Frontal cortex (tissue), 4 donors: ENCODE measurements around the gene KLHL13. TPM values are rescaled to one million over a fixed set of nuclear protein-coding genes. Genes with fewer than 3 reads are reported as not detected.
A peak's percentile ranks its signal among the peaks of the same experiment; 100 is the strongest.
"Not testable (repeated sequence)": the region's sequence is repeated elsewhere in the genome, so short reads cannot be mapped to it uniquely, and the experiment has no call there.

Source experiments
- DNase-seq, 2 donors: peaks; one replicate each; pipeline ENCODE4 v3.0.0; 2012; ENCODE audit warnings: low spot score in 2 of 2
- FAIRE-seq: peaks from 2 replicates; lab custom pipeline; 2012; peaks lifted over from hg19 to GRCh38; lab: Jason Lieb, UNC
- total RNA-seq: library from RNA; depleted of rRNA; stranded (reverse); fragments of >200 nt; gene quantifications from one replicate; pipeline ENCODE4 v1.2.3, GENCODE V29; 2014
- donor health status: control.
- donor health status: control.
- donor health status: control.

KLHL13 gene
- 93.3 TPM for total RNA-seq

- peak; percentile 54 to 64 for DNase-seq
- FAIRE-seq: no peak
These were observed at the start of gene KLHL13 for GRCh38 chrX:118116713-118117550. Gene KLHL13 (minus strand): TSS chrX:118116810. CDS start chrX:118028473, 88,337 bp downstream.

DNA sequence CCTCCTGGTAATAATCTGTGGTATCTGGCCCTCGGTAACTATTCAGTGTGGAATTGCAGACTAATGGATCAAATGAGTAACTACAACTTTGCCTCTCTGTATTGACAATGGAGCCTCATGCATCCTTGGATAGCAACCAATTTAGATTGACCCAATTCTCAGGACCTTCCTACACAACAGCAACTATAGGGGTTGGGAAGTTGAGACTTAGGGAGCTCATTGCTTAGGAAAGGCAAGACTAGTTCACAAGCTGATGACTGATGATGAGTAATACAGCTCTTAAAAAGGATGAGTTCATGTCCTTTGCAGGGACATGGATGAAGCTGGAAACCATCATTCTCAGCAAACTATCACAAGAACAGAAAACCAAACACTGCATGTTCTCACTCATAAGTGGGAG is 47.5 kb upstream of the KLHL13 start:
- FAIRE-seq (no peak), DNase-seq (no peak)

- FAIRE-seq: no peak
These were observed 40.5 kb upstream of the KLHL13 start for GRCh38 chrX:118156953-118157608.

DNA sequence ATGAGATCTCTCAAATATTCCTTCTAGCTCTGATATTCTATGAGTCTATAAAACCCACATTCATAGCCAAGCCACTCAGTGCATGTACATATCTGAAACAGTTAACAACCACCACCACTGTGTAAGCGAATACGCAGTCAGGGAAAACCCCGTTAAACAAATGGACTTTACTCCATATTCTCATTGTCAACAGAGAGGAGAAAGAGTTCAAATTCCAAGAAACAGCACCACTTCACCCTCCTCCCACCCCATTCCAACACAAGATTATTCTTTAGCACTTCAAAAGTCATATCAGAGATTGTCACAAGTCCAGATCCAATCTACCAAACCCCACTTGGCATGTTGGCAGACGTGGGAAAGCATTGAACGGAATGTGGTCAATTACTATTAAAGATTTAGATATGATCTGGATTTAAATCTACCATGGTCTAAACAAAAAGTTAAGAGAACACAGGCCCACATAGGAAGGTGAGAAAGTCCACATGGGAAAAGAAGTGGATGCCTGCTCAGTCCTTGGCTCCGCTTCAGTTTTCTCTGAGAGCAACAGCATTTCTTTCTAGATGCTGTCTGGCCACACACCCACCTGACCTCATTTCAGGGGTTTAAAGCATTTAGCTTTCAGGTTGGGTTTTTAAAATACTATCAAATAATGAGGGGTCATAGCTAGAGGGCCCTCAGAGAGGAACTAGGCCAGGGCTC is 39.8 kb upstream of the KLHL13 start:
- FAIRE-seq (no peak), DNase-seq (no peak)

More at GRCh38 chrX:118156953-118157608, 40.5 kb upstream of the KLHL13 start:
- no peak for DNase-seq

DNA sequence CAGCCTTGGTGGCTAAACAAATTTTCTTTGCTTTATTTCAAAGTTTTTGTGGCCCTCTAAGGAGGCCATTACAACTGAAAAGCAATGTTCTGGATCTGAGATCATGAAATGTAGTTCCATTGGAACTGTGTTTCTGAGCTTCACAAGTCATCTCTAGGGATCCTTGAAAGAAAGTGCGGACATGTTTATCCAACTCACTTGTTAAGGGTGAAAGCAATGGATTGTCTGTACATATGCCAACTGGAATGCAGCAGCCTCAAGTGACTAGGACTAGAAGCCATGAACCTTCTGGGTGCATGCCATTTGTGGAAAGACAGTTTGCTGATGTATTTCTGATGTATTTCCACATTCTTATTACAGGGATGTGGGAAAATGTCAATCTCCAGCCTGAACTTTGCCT is 36.7 kb upstream of the KLHL13 start:
- no peak for DNase-seq
- FAIRE-seq: no peak

DNA sequence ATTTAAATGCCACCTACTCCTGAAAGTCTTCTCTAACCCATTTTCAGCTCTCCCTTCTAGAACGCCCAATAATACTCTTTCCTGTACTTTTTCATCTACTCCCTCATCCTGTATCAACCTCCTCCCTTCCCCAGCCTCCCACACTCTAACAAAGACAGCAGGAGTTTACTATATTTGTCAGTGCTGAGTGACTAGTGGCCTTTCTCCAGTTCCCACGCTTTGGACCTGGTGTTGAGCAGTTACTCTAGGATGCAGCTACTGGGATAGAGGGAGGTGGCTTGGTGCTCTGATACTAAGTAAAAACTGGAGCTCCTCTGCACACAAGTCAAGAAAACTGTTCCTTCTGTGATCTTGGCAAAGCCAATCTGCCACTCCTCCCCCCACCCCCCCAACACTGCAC is 36.1 kb upstream of the KLHL13 start:
- FAIRE-seq: no peak
- DNase-seq: peak in 1 of 2 donors; percentile 3

DNA sequence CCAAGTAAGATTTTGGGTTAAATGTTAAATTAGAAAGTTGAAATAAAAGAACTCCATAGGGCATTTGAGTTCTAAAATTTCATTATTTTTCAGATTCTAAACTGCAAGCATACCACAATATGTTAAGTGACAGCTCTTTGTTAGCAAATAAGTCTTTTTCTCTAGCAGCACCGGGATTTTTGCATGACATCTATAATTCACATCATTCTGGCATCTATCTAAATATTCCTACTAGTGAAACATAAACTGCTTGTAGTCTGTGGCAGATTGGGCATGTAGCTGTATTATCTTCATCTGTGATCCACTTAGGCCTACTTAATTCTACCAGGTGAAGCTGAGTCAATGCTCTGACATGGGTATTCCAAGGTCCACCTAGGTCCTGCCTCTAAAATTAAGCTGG is 32.1 kb upstream of the KLHL13 start:
- no peak for DNase-seq
- FAIRE-seq: no peak

GRCh38 chrX:118147771-118148170 is 31.2 kb upstream of the KLHL13 start:
- DNase-seq, FAIRE-seq: not testable (repeated sequence)

- FAIRE-seq: no peak
These were observed 27.0 kb upstream of the KLHL13 start for GRCh38 chrX:118143578-118143977.

DNA sequence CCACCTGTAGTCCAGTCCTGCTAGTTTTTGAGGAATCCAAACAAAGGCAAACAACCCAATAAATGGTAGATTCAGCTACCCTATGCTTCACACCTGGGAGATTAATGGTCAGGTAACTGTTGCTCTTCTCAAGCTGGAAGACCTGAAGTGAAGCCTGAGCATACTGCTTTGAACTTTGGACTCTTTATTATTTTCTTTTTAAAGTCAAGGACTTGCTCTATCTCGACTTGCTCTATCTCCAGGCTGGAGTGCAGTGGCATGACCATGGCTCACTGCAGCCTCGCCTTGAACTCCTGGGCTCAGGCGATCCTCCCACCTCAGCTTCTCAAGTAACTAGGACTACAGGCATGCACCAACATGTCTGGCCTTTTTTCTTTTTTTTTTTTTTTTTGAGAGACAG is 14.7 kb upstream of the KLHL13 start:
- FAIRE-seq: no peak
- DNase-seq: no peak

More at GRCh38 chrX:118143578-118143977, 27.0 kb upstream of the KLHL13 start:
- DNase-seq: no peak

GRCh38 chrX:118129681-118130080 is 13.1 kb upstream of the KLHL13 start:
- no peak for DNase-seq
- no peak for FAIRE-seq

- FAIRE-seq: no peak
- DNase-seq: no peak
These were observed 12.1 kb upstream of the KLHL13 start for GRCh38 chrX:118128724-118129123.

- DNase-seq: no peak
- FAIRE-seq: no peak
These were observed 9.7 kb upstream of the KLHL13 start for GRCh38 chrX:118126286-118126685.

DNA sequence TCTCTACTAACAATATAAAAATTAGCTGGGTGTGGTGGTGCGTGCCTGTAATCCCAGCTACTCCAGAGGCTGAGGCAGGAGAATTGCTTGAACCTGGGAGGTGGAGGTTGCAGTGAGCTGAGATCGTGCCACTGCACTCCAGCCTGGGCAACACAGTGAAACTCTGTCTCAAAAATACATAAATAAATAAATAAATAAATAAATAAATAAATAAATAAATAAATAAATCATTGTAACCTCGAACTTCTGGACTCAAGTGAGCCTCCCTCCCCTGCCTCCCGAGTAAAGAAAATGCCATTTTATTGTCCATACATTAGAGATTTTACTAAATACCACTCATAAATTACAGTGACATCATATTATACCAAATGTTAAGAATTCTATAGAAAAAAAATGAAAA is 7.6 kb upstream of the KLHL13 start:
- not testable (repeated sequence) for FAIRE-seq, DNase-seq

DNA sequence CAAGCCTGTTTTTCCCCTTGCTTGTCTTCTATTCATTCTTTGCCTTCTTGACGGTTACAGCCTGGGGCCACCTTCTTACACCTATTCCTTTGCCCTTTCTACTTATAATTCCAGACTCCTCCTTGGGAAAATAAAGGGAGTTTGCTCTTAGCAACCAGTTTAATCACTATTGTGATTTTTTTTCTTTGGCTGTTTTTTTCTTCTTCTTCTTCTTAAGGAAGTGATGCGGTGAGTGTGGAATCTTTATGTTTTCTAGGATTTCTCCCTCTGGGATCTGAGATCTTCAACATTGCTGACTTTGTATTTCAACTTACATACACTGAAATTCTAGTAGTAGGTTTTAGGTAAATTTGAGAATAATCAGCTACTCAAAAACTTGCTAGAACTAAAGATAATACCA is 1.1 kb upstream of the KLHL13 start:
- DNase-seq (no peak), FAIRE-seq (no peak)

DNA sequence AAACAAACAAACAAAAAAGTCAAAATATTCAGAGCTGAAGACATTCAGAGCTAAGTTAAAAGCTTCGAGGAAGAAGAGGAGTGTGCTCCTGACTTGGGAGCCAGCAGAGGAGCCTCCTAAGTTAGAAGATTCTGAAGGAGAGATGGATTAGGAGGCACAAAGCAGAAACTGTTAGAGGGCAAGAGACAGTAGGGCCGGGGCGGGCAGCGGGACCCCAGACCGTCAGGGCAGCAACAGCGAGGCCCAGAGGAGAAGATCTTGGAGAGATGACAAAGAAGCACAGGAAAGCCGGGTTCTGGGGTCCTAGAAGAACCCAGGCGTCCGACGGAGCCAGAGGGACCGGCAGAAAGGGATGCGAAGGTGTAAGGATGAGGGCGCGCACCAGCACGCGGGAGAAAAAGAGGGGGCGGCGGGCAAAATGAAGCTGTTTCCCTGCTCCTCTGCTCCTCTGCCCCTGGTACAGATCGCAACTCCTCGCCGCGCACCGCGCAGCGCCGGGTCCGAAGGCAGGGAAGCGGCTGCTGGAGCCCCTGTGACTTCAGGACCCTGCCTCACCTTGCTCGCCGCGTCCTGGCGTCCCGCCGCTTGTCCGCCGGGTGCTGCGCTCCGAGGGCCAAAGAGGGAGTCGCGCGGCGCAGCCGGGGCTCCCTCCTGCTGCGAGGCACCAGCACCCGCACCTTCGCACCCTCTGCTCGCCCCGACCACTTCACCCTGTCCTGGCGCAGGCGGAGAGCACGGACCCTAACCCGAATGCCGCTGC is 477 bp downstream of the KLHL13 start:
- DNase-seq (no peak), FAIRE-seq (no peak)

DNA sequence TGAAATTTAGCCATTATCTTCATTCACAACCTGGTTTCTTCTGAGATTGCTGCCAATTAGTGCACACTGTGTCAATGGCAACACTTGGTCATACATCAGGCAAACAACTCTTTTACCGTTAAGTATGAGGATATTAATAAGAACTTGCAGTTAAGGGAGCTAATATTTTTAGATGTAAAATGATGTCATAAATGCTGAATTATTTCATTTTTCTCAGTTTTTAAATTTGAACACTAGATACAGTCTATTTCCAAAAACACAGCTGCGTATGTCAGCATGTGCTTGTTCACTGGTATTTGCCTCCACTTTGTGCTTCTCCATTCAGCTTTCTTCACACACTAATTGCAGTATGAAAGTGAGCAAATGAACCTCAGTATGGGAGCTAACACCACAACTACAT is 1.6 kb downstream of the KLHL13 start:
- DNase-seq (no peak), FAIRE-seq (no peak)

- FAIRE-seq (no peak), DNase-seq (no peak)
These were observed 7.5 kb downstream of the KLHL13 start for GRCh38 chrX:118109065-118109464.

DNA sequence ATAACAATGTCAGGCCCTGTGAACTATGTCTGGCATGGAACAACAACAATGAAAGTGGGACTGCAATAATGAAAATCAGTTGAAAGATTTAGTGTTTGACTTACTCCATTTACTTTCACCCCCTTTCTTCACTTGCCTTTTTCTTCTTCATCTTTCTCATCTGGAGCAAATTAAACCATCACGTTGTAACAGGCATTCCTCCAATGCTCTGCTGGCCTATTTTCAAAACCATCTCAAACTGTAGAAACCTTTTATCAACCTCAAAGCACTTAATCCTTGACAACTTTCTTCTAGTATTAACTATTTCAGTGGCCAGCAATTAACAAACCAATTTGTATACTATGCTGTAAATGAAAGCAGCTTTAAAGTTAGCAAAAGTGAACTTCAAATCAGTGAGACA is 8.3 kb downstream of the KLHL13 start:
- no peak for DNase-seq
- no peak for FAIRE-seq

DNA sequence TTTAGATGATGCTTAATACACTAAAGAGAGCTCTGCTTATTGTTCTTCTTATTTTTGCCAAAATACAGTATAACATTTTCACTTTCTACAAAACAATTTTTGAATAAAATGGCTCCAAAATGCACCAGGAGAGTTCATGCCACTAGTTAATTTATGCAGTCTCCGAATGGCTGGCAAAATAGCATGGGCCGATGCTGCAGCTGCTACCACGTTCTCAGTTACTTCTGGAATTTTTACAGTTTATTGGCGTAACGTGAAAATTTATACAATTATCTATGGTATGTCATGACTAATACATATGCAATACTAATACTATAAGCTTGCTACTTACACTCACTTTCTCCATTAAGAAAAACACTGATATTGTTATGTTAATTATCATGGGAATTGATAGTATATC is 16.5 kb downstream of the KLHL13 start:
- FAIRE-seq (no peak), DNase-seq (no peak)
